ENCODE results near the gene RAB17.

RAB17 gene

GRCh38 chr2:237636578-237636977, 46.0 kb upstream of the RAB17 start:
- TF ChIP-seq, protein P1, sequence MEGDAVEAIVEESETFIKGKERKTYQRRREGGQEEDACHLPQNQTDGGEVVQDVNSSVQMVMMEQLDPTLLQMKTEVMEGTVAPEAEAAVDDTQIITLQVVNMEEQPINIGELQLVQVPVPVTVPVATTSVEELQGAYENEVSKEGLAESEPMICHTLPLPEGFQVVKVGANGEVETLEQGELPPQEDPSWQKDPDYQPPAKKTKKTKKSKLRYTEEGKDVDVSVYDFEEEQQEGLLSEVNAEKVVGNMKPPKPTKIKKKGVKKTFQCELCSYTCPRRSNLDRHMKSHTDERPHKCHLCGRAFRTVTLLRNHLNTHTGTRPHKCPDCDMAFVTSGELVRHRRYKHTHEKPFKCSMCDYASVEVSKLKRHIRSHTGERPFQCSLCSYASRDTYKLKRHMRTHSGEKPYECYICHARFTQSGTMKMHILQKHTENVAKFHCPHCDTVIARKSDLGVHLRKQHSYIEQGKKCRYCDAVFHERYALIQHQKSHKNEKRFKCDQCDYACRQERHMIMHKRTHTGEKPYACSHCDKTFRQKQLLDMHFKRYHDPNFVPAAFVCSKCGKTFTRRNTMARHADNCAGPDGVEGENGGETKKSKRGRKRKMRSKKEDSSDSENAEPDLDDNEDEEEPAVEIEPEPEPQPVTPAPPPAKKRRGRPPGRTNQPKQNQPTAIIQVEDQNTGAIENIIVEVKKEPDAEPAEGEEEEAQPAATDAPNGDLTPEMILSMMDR (IDR thresholded peaks at IDR 0.05; ENCODE audit: low read depth, low read length) = no peak
- no peak overlapping the region for H3K4me3 ChIP-seq (ENCODE audit: low read depth, low read length)
- no peaks in the 10 kb centered on the region for H3K4me1 ChIP-seq
- no peaks in the 10 kb centered on the region for H3K9me3 ChIP-seq
- no peak for DNase-seq
- H3K36me3 ChIP-seq = no peaks in the 10 kb centered on the region
- H3K27me3 ChIP-seq = no peaks in the 10 kb centered on the region

- no peaks in the 10 kb centered on the region for H3K9me3 ChIP-seq
- TF ChIP-seq, protein P1 (IDR thresholded peaks at IDR 0.05; ENCODE audit: low read depth, low read length) = no peak
- peaks cover under 1% of the 10 kb centered on the region; the same call in 1 of the 2 replicates for H3K27me3 ChIP-seq
- H3K36me3 ChIP-seq = no peaks in the 10 kb centered on the region
- no peak for DNase-seq
- no peak overlapping the region for H3K4me3 ChIP-seq (ENCODE audit: low read depth, low read length)
- no peaks in the 10 kb centered on the region for H3K4me1 ChIP-seq
Observed at GRCh38 chr2:237633061-237633561, 42.6 kb upstream of the RAB17 start.

DNA sequence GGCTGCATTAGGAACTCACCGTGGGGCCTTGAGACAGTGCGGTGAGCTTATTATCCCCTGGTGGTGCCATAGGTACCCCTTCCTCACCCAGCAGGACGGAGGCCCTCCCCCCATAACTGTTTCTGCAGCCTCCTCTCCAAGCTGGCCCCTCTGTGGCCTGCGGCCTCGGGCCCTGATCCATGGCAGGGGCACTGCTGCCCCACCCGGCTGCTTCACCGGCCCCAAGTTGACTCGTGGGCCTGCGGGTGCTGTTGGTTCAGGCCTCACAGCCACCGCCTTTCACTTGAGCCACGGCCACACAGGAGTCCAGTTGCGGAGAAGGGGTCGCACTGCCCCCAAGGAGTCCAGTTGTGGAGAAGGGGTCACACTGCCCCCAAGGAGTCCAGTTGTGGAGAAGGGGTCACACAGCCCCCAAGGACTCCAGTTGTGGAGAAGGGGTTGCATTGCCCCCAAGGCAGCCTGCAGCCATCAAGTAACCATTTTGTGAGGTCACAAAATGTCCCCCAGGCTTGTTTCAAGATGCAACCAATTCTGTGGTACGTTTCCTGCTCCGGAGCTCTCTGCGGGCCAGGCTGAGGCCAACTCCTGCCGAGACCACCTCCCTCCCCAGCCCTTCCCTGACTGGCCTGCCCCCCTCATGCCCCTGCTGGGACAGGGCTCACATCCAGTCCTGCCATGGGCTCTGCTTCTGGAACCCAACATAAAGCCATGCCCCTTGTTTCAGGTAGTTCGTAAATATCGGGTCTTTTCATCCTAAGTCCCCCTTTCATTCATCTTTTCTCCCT, 41.5 kb upstream of the RAB17 start:
- no peaks in the 10 kb centered on the region for H3K9me3 ChIP-seq
- peaks cover 7% of the 10 kb centered on the region for H3K27me3 ChIP-seq
- no peak overlapping the region for H3K4me3 ChIP-seq (ENCODE audit: low read depth, low read length)
- no peaks in the 10 kb centered on the region for H3K4me1 ChIP-seq
- no peak for DNase-seq
- TF ChIP-seq, protein P1 (IDR thresholded peaks at IDR 0.05; ENCODE audit: low read depth, low read length) = no peak
- H3K36me3 ChIP-seq = no peaks in the 10 kb centered on the region

DNA sequence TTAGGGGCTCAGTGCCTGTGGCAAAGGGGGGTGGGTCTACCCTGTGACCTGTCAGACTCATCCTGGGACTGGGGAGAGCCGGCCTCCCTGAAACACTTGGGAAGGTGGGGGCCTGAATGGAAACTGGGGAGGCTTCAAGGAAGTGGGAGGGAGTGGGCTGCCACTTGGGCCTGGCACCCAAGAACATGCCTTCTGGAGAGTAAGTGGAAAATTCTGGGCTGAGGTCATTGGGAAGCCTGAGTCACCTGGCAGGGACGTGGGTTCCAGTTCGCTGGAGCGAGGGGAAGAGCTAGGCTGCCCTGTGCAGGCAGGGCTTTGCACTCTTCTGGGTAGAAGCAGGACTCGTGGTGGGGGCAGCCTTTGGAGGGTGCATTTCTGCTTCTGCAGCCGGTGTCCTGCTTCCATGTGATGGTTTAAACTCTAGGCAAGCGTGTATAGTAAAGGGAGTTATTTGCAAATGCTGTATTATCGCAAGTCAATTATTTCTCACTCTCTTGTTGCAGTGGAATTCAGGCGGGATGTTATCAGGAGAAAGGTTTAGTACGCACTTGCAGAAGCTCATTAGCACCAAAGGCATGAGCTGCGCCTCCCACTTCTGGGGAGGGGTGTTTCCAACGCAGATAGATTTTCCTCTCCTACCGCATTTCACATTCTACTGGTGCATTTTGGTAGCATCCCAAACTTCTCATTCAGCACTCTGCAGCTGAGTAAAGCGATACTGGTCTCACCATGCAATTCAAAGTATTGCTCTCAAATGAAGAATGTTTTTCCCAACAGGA, 40.7 kb upstream of the RAB17 start:
- H3K4me3 ChIP-seq (ENCODE audit: low read depth, low read length) = no peak overlapping the region
- no peak for DNase-seq

GRCh38 chr2:237630216-237631000, 39.9 kb upstream of the RAB17 start:
- TF ChIP-seq, protein P1 (IDR thresholded peaks at IDR 0.05; ENCODE audit: low read depth, low read length) = no peak
- DNase-seq = no peak
- Histone ChIP-seq H3K36me3 (no peaks in the 10 kb centered on the region), H3K4me3 (ENCODE audit: low read depth, low read length) (no peak overlapping the region), H3K4me1 (no peaks in the 10 kb centered on the region), H3K27me3 (peaks cover 7% of the 10 kb centered on the region), H3K9me3 (no peaks in the 10 kb centered on the region)

More for the DNA sequence above, 40.7 kb upstream of the RAB17 start:
- TF ChIP-seq, protein P1 (IDR thresholded peaks at IDR 0.05; ENCODE audit: low read depth, low read length) = no peak
- Histone ChIP-seq H3K9me3 (no peaks in the 10 kb centered on the region), H3K4me1 (no peaks in the 10 kb centered on the region), H3K27me3 (peaks cover 7% of the 10 kb centered on the region), H3K36me3 (no peaks in the 10 kb centered on the region)

Data from BE2C (cell line).